ENCODE measurements around the gene NDC80.

The NDC80 gene

DNA sequence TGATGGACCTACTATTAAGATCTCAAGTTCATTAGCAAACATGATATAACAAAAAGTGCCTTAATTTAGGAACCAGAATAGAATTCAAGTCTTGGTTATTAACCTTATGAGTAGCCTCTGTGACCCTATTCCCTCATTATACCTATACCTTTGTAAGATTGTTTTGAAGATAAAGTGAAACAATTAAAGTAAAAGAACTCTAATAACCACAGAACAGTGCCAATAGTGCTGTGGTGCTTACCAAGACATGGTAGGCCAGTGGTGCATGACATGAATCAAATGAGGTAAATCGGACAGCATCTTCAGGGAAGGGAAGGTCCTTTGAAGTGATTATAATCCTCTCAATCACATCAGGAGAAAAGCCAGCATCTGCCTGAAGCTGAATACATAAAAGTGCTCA lies 36.5 kb upstream of the NDC80 start:
- H3K4me3 ChIP-seq (ENCODE audit: low read depth, low read length): no peak overlapping the region
- DNase-seq (ENCODE audit: low read depth): no peak
- TF ChIP-seq, protein P1, sequence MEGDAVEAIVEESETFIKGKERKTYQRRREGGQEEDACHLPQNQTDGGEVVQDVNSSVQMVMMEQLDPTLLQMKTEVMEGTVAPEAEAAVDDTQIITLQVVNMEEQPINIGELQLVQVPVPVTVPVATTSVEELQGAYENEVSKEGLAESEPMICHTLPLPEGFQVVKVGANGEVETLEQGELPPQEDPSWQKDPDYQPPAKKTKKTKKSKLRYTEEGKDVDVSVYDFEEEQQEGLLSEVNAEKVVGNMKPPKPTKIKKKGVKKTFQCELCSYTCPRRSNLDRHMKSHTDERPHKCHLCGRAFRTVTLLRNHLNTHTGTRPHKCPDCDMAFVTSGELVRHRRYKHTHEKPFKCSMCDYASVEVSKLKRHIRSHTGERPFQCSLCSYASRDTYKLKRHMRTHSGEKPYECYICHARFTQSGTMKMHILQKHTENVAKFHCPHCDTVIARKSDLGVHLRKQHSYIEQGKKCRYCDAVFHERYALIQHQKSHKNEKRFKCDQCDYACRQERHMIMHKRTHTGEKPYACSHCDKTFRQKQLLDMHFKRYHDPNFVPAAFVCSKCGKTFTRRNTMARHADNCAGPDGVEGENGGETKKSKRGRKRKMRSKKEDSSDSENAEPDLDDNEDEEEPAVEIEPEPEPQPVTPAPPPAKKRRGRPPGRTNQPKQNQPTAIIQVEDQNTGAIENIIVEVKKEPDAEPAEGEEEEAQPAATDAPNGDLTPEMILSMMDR (IDR thresholded peaks at IDR 0.05; ENCODE audit: control insufficient read depth, extremely low read depth, insufficient read depth): no peak

DNA sequence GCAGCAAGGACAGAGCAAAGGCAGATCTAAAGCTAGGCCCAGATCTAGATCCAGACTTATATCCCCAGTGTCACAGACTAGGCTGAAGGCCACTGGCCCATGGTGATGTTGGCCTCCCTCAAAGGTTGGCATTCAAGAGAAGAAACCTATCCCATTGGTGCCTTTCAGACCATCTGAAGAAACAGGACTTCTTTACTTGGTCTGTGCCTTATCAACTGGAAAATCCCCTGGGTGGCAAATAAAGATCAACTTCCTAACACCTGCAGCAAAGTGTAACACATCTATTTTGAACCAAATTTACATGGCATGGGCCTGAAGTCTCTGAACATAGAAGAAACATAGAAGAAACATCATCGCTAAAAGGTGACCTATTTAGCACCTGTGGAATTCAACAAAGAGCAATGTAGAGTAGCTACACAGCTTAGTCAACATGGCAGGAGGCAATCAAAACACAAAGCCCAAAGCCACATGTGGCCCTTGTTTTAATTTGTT lies 35.9 kb upstream of the NDC80 start:
- no peak for DNase-seq (ENCODE audit: low read depth)
- TF ChIP-seq, protein P1 (IDR thresholded peaks at IDR 0.05; ENCODE audit: control insufficient read depth, extremely low read depth, insufficient read depth): no peak
- no peak overlapping the region for H3K4me3 ChIP-seq (ENCODE audit: low read depth, low read length)

DNA sequence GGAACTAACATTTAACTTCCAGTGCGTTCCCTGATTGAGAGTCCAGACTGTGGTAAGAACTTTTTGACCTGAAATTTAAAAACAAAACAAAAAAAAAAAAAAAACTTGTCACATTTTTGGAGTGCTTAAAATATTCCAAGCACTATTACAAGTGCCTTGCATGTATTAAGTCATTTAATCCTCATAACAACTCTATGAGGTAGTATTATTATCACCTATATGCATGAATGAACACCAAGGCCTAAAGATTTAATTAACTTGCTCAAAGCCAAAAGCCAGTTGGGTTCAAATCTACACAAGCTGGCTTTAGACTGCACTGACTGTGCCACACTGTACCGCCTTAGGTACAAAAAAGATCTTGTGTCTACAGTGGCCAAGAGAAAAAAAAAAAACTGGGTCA lies 35.3 kb upstream of the NDC80 start:
- DNase-seq (ENCODE audit: low read depth): no peak
- H3K4me3 ChIP-seq (ENCODE audit: low read depth, low read length): no peak overlapping the region
- TF ChIP-seq, protein P1 (IDR thresholded peaks at IDR 0.05; ENCODE audit: control insufficient read depth, extremely low read depth, insufficient read depth): no peak

DNA sequence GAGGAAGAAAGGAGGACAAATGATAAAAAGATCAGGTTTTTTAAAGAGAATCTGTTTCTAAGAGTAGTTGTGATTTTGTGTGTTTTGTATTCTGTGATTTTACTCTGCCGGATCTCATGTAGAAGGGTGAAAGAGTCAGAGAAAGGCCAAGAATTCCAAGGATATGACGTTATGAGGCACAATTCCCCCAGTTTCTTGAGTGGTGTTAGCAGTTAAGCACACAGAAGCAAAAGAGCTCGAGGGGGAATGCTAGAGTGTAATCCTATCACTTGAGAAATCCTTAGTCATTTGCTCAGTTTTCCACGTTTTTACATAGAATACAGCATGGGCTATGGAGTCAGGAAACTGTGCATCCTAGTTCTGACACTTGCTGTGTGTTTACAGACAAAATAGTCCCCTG lies 34.9 kb upstream of the NDC80 start:
- TF ChIP-seq, protein P1 (IDR thresholded peaks at IDR 0.05; ENCODE audit: control insufficient read depth, extremely low read depth, insufficient read depth): no peak
- DNase-seq (ENCODE audit: low read depth): no peak
- H3K4me3 ChIP-seq (ENCODE audit: low read depth, low read length): no peak overlapping the region

DNA sequence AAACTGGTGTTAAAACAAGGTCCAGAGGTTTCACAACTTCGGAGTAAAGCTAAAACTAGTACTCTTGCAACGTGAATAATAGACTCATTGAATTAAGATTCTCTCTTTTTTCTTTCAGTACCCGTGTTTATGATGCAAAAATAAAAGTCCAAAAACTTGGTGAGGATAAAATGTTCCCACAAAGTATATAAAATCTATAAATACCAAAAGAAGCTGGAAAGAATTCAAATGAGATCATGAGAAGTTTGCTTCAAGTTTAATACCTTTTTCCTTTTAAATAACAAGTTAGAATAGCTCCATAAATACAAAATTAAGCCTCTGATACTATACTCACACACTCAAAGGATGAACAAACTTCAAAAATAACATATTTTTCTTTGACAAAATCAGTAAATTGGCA lies 34.1 kb upstream of the NDC80 start:
- TF ChIP-seq, protein P1 (IDR thresholded peaks at IDR 0.05; ENCODE audit: control insufficient read depth, extremely low read depth, insufficient read depth): no peak
- DNase-seq (ENCODE audit: low read depth): no peak
- H3K4me3 ChIP-seq (ENCODE audit: low read depth, low read length): no peak overlapping the region

DNA sequence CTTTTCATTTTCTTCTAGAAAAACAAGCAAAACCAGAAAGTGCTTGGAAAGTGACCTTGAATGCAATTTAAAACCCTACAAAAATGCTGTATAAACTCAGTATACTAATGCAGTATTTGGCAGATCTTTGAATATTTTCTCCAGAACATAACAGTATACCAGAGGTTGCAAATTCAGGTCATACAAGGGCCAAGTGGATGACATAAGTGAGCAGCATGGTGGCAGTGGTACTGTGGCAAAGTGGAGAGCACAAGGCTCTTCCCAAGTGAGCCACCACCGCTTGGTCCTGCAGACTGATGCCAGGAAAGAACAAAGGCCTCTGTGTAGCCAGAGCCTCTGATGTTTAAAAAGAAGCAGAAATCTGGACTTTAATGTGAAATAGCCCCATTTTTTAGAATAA lies 33.1 kb upstream of the NDC80 start:
- H3K4me3 ChIP-seq (ENCODE audit: low read depth, low read length): no peak overlapping the region
- DNase-seq (ENCODE audit: low read depth): no peak
- TF ChIP-seq, protein P1 (IDR thresholded peaks at IDR 0.05; ENCODE audit: control insufficient read depth, extremely low read depth, insufficient read depth): no peak

DNA sequence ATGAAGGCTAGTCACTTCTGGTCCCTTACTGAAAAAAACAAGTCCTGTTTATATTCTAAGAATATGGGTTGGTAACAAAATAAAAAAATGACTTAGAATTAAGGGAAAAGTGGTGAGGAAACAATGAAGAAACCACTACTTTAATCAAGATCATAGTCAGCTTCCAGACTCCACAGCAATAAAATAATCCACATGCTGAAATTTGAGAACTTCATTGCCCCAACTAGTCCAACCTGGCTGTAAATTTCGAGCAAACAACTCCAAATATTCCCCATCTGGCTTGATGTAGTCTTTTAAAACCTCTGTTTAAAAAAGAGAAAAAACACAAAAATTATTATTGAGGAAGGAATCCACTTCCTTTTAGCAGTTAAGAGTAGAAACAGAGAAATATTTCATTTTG lies 32.5 kb upstream of the NDC80 start:
- H3K4me3 ChIP-seq (ENCODE audit: low read depth, low read length): no peak overlapping the region
- DNase-seq (ENCODE audit: low read depth): no peak
- TF ChIP-seq, protein P1 (IDR thresholded peaks at IDR 0.05; ENCODE audit: control insufficient read depth, extremely low read depth, insufficient read depth): no peak

Data from LNCaP clone FGC (cell line).